IMR-90 (cell line): ENCODE results near the gene EHBP1.

Experiments
- CEBPB ChIP-seq: IDR thresholded peaks from 2 replicates; pipeline ENCODE4 v1.6.1; 2012; ENCODE audit warnings: low read depth, low read length, improper control_type of control experiment
- NFE2L2 ChIP-seq: fragments of 150-350 bp; IDR thresholded peaks from 2 replicates; pipeline ENCODE4 v1.6.1; 2016; ENCODE audit warnings: low read depth, mild to moderate bottlenecking, low read length
- POLR2A ChIP-seq: IDR thresholded peaks from 2 replicates; pipeline ENCODE4 v1.6.1; 2012; ENCODE audit warnings: mild to moderate bottlenecking, low read depth, low read length
- RAD21 ChIP-seq: IDR thresholded peaks from 2 replicates; pipeline ENCODE4 v1.6.1; 2012; ENCODE audit warnings: low read length, improper control_type of control experiment
- RCOR1 ChIP-seq: IDR thresholded peaks from 2 replicates; pipeline ENCODE4 v1.6.1; 2012; ENCODE audit warnings: mild to moderate bottlenecking, low read length, improper control_type of control experiment; ENCODE audit not compliant: insufficient replicate concordance
- TF ChIP-seq, protein P1 (sequence below): conservative IDR thresholded peaks from 2 replicates; pipeline ENCODE4 v1.5.1; 2012; ENCODE audit warnings: mild to moderate bottlenecking, low read depth, low read length, improper control_type of control experiment

GRCh38 chr2:62768615-62769014 is 63.1 kb downstream of the EHBP1 start:
- TF ChIP-seq POLR2A, result no peak
- TF ChIP-seq, protein P1, sequence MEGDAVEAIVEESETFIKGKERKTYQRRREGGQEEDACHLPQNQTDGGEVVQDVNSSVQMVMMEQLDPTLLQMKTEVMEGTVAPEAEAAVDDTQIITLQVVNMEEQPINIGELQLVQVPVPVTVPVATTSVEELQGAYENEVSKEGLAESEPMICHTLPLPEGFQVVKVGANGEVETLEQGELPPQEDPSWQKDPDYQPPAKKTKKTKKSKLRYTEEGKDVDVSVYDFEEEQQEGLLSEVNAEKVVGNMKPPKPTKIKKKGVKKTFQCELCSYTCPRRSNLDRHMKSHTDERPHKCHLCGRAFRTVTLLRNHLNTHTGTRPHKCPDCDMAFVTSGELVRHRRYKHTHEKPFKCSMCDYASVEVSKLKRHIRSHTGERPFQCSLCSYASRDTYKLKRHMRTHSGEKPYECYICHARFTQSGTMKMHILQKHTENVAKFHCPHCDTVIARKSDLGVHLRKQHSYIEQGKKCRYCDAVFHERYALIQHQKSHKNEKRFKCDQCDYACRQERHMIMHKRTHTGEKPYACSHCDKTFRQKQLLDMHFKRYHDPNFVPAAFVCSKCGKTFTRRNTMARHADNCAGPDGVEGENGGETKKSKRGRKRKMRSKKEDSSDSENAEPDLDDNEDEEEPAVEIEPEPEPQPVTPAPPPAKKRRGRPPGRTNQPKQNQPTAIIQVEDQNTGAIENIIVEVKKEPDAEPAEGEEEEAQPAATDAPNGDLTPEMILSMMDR, result no peak
- TF ChIP-seq NFE2L2, result no peak
- TF ChIP-seq RAD21, result no peak
- no peak for TF ChIP-seq RCOR1
- TF ChIP-seq CEBPB, result no peak
